ENCODE results near the gene ANKRD60. TPM values are rescaled to one million over a fixed set of nuclear protein-coding genes. Genes with fewer than 3 reads are reported as not detected.

Gene ANKRD60
- total RNA-seq, 2 experiments from 2014 or later, result not detected

DNA sequence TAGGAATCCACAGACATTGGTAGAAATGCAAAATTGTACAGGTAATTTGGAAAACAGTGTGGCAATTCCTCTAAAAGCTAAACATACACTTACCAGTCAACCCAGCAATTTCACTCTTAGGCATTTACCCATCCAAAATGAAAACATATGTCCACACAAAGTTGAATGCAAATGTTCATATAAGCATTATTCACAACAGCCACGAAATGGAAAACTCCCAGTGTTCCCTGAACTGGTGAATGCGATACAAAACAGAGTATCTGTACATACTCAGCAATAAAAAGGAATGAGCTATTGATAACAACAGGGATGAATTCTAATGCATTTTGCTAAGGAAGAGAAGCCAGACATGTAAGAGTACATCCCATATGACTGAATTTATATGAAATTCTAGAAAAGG, 48.7 kb upstream of the ANKRD60 start:
- Histone ChIP-seq H4K20me1 (ENCODE audit: insufficient read depth, low read length) (no peaks in the 10 kb centered on the region; the same call in 1 of the 2 replicates), H3K27ac (ENCODE audit: low read depth, low read length, poor library complexity, severe bottlenecking) (no peak overlapping the region), H3K4me1 (ENCODE audit: insufficient read depth, low read length, poor library complexity, severe bottlenecking) (no peaks in the 10 kb centered on the region), H3K4me2 (ENCODE audit: low read length) (no peak overlapping the region), H3K9me2 (ENCODE audit: insufficient read depth, low read length) (no peaks in the 10 kb centered on the region), H3K4me3 (ENCODE audit: low read depth, low read length, poor library complexity, severe bottlenecking) (no peak overlapping the region), H2AFZ (ENCODE audit: low read length) (no peak overlapping the region), H3K9me3 (ENCODE audit: low read length) (no peaks in the 10 kb centered on the region), H3K36me3 (ENCODE audit: insufficient read depth, low read length) (no peaks in the 10 kb centered on the region), H3K79me2 (ENCODE audit: insufficient read depth, low read depth, low read length) (no peaks in the 10 kb centered on the region)
- ChIA-PET POLR2A (no interaction called here), CTCF (ENCODE audit: unreplicated experiment) (no interaction called here)
- intact Hi-C loops (cut with micrococcal nuclease; ENCODE audit: unreplicated experiment), result no loop called here
- no peak for TF ChIP-seq CTCF (conservative IDR thresholded peaks at IDR 0.05; ENCODE audit: low read length)
- no peak for TF ChIP-seq EZH2phosphoT487 (IDR thresholded peaks at IDR 0.05; ENCODE audit: borderline replicate concordance, low read depth, low read length)
- BruUV-seq (replicated peaks), result no TSS peak
- no peak for DNase-seq (ENCODE audit: low spot score)

- intact Hi-C loops (cut with micrococcal nuclease; ENCODE audit: unreplicated experiment), result no loop called here
- BruUV-seq (replicated peaks), result no TSS peak
- no peaks in the 10 kb centered on the region for H3K79me2 ChIP-seq (ENCODE audit: insufficient read depth, low read depth, low read length)
Measured at GRCh38 chr20:58274384-58274783, 45.9 kb upstream of the ANKRD60 start.

More at GRCh38 chr20:58274384-58274783, 45.9 kb upstream of the ANKRD60 start:
- POLR2A ChIA-PET, result no interaction called here
- Histone ChIP-seq H2AFZ (ENCODE audit: low read length) (no peak overlapping the region), H3K4me2 (ENCODE audit: low read length) (no peak overlapping the region), H3K27ac (ENCODE audit: low read depth, low read length, poor library complexity, severe bottlenecking) (no peak overlapping the region), H3K9me3 (ENCODE audit: low read length) (no peaks in the 10 kb centered on the region), H3K9me2 (ENCODE audit: insufficient read depth, low read length) (no peaks in the 10 kb centered on the region), H4K20me1 (ENCODE audit: insufficient read depth, low read length) (no peaks in the 10 kb centered on the region), H3K36me3 (ENCODE audit: insufficient read depth, low read length) (no peaks in the 10 kb centered on the region), H3K4me1 (ENCODE audit: insufficient read depth, low read length, poor library complexity, severe bottlenecking) (no peaks in the 10 kb centered on the region), H3K4me3 (ENCODE audit: low read depth, low read length, poor library complexity, severe bottlenecking) (no peak overlapping the region)
- CTCF ChIA-PET (ENCODE audit: unreplicated experiment), result no interaction called here
- no peak for DNase-seq (ENCODE audit: low spot score)
- TF ChIP-seq EZH2phosphoT487 (IDR thresholded peaks at IDR 0.05; ENCODE audit: borderline replicate concordance, low read depth, low read length), result no peak
- no peak for TF ChIP-seq CTCF (conservative IDR thresholded peaks at IDR 0.05; ENCODE audit: low read length)
